PC-3 (cell line): Measurements from ENCODE around the gene BMPER. TPM values are rescaled to one million over a fixed set of nuclear protein-coding genes. Genes with fewer than 3 reads are reported as not detected.
A peak's percentile ranks its signal among the peaks of the same experiment; 100 is the strongest.

Source experiments
- ATAC-seq: fragments of 200-7000 bp; cut with Tn5 transposase; 2 replicates; pipeline ENCODE4 v1.9.1; 2020; ENCODE audit warnings: mild to moderate bottlenecking, moderate library complexity
- BruUV-seq: library from RNA; stranded (reverse); fragments of 400-500 nt; replicated peaks from 2 replicates; lab custom pipeline; 2021; lab: Mats Ljungman, UMichigan
- CTCF ChIA-PET: fragments of 300-600 bp; sonication (Branson Sonifier 250); formaldehyde crosslinking; loops from one replicate; lab custom pipeline; 2022; ENCODE audit warnings: antibody characterized with exemption; lab: Charles Lee
- POLR2A ChIA-PET: fragments of 300-600 bp; sonication (Branson Sonifier 250); formaldehyde crosslinking; loops from one replicate; lab custom pipeline; 2022; ENCODE audit warnings: antibody characterized with exemption; ENCODE audit not compliant: unreplicated experiment; lab: Charles Lee
- DNase-seq: peaks from one replicate; pipeline ENCODE4 v3.0.0-alpha.2; 2015
- H2AFZ ChIP-seq: fragments of 300-600 bp; sonication (generic); 2 replicates; pipeline ENCODE4 v1.6.0; 2016; ENCODE audit warnings: antibody characterized with exemption, low read length
- H3F3A ChIP-seq: fragments of 300-600 bp; sonication (generic); one replicate; pipeline ENCODE4 v1.6.0; 2017; ENCODE audit warnings: antibody characterized with exemption, low read length, control low read depth, mild to moderate bottlenecking; ENCODE audit not compliant: unreplicated experiment
- H3K27ac ChIP-seq: fragments of 300-600 bp; sonication (generic); 2 replicates; pipeline ENCODE4 v1.5.1; 2016; ENCODE audit warnings: mild to moderate bottlenecking, low read length
- H3K27me3 ChIP-seq: fragments of 300-600 bp; sonication (generic); 2 replicates; pipeline ENCODE4 v1.6.1; 2016; ENCODE audit warnings: low read length, mixed read lengths
- H3K36me3 ChIP-seq: fragments of 300-600 bp; sonication (generic); 2 replicates; pipeline ENCODE4 v1.6.1; 2016; ENCODE audit warnings: low read depth, mixed run types, low read length, mixed read lengths
- H3K4me1 ChIP-seq: fragments of 300-600 bp; sonication (generic); 2 replicates; pipeline ENCODE4 v1.5.1; 2016; ENCODE audit warnings: low read length; ENCODE audit not compliant: insufficient read depth
- H3K4me2 ChIP-seq: fragments of 300-600 bp; sonication (generic); 2 replicates; pipeline ENCODE4 v1.6.0; 2016; ENCODE audit warnings: low read length
- H3K4me3 ChIP-seq: fragments of 300-600 bp; sonication (generic); 2 replicates; pipeline ENCODE4 v1.5.1; 2016; ENCODE audit warnings: mild to moderate bottlenecking, low read length, mixed read lengths
- H3K79me2 ChIP-seq: fragments of 300-600 bp; sonication (generic); 2 replicates; pipeline ENCODE4 v1.6.1; 2017; ENCODE audit warnings: low read length, mixed read lengths
- H3K9ac ChIP-seq: fragments of 300-600 bp; sonication (generic); 2 replicates; pipeline ENCODE4 v1.6.0; 2016; ENCODE audit warnings: mild to moderate bottlenecking, low read length
- H3K9me2 ChIP-seq: fragments of 300-600 bp; sonication (generic); replicated peaks from 2 replicates; pipeline ENCODE4 v1.6.1; 2016; ENCODE audit warnings: mixed run types, low read length, mixed read lengths
- H3K9me3 ChIP-seq: fragments of 300-600 bp; sonication (generic); 2 replicates; pipeline ENCODE4 v1.6.1; 2016; ENCODE audit warnings: low read length, mixed read lengths
- H4K20me1 ChIP-seq: fragments of 300-600 bp; sonication (generic); 2 replicates; pipeline ENCODE4 v1.6.1; 2016; ENCODE audit warnings: low read length, mixed read lengths
- CTCF ChIP-seq: fragments of 300-600 bp; sonication (generic); conservative IDR thresholded peaks from 2 replicates; pipeline ENCODE4 v1.5.1; 2017; ENCODE audit warnings: antibody characterized with exemption, low read depth, mild to moderate bottlenecking, low read length
- EZH2 ChIP-seq: fragments of 300-600 bp; sonication (generic); IDR thresholded peaks from one replicate; pipeline ENCODE4 v1.6.1; 2017; ENCODE audit warnings: antibody characterized with exemption, mild to moderate bottlenecking, low read length; ENCODE audit not compliant: unreplicated experiment
- EZH2phosphoT487 ChIP-seq: fragments of 300-600 bp; sonication (generic); IDR thresholded peaks from 2 replicates; pipeline ENCODE4 v1.6.1; 2018; ENCODE audit warnings: mild to moderate bottlenecking, antibody characterized with exemption, low read length, borderline replicate concordance
- intact Hi-C: fragments of 100-400 bp; cut with micrococcal nuclease; formaldehyde crosslinking; loops from 2 replicates; pipeline ENCODE4 v1.9.0; 2023
- total RNA-seq: library from RNA; depleted of rRNA; stranded (reverse); fragments of >200 nt; gene quantifications from 2 replicates; pipeline ENCODE4 v1.2.3, GENCODE V29; 2014

BMPER gene
- total RNA-seq, 1 experiment from 2014 or later = 0.11 TPM

DNA sequence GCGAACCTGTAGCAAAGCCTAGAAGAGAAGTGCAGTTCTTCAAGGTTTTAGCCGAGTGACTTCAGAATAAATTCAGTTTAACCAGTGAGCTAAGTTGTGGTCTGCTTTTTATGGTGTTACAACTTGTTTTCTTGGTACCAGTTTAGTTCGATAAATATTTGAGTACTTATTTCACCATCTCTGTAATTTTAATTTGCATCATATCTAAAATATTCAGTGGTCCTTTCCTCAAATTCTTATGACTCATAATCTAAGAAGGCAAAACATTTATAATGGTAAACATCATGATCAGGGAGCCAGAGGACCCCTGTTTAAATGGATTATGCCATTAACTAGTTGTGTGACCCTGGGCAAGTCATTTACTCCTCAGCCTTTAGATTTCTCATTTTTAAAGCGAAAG lies 4.1 kb upstream of the BMPER start:
- BruUV-seq = no TSS peak
- no peak overlapping the region for H3K9ac ChIP-seq
- ATAC-seq (no peak), DNase-seq (peak; percentile 37)
- CTCF ChIA-PET = no interaction called here
- H3K27ac ChIP-seq = no peak overlapping the region
- peak overlapping the region; percentile 22; the same call in 1 of the 2 replicates for H3K4me2 ChIP-seq
- H3F3A ChIP-seq = no peaks in the 10 kb centered on the region
- intact Hi-C loops = loop anchor here (10.0 kb wide), 2 partner anchors 566 to 656 kb away; no protein-coding TSS in a partner anchor
- H3K36me3 ChIP-seq = no peaks in the 10 kb centered on the region
- no peak overlapping the region for H2AFZ ChIP-seq
- no peaks in the 10 kb centered on the region for H3K9me2 ChIP-seq
- H4K20me1 ChIP-seq = no peaks in the 10 kb centered on the region
- H3K9me3 ChIP-seq = no peaks in the 10 kb centered on the region
- no peaks in the 10 kb centered on the region for H3K79me2 ChIP-seq
- peaks cover 22% of the 10 kb centered on the region for H3K27me3 ChIP-seq
- H3K4me1 ChIP-seq = peaks cover 15% of the 10 kb centered on the region; the same call in 1 of the 2 replicates
- POLR2A ChIA-PET = no interaction called here
- H3K4me3 ChIP-seq = no peak overlapping the region
- no peak for TF ChIP-seq CTCF
- TF ChIP-seq EZH2 = no peak
- no peak for TF ChIP-seq EZH2phosphoT487

- BruUV-seq = no TSS peak
- DNase-seq (no peak), ATAC-seq (no peak)
- no peak overlapping the region for H2AFZ ChIP-seq
- no peaks in the 10 kb centered on the region for H3K36me3 ChIP-seq
- no peaks in the 10 kb centered on the region for H4K20me1 ChIP-seq
- no peaks in the 10 kb centered on the region for H3K79me2 ChIP-seq
- no peaks in the 10 kb centered on the region for H3K9me2 ChIP-seq
- H3K4me2 ChIP-seq = no peak overlapping the region
- peaks cover 15% of the 10 kb centered on the region; the same call in 1 of the 2 replicates for H3K4me1 ChIP-seq
- intact Hi-C loops = loop anchor here (10.0 kb wide), 2 partner anchors 567 to 657 kb away; no protein-coding TSS in a partner anchor
- H3K9me3 ChIP-seq = no peaks in the 10 kb centered on the region
- CTCF ChIA-PET = no interaction called here
- H3K27ac ChIP-seq = no peak overlapping the region
- no peaks in the 10 kb centered on the region for H3F3A ChIP-seq
- no peak overlapping the region for H3K9ac ChIP-seq
- H3K4me3 ChIP-seq = no peak overlapping the region
- H3K27me3 ChIP-seq = peaks cover 29% of the 10 kb centered on the region
- TF ChIP-seq EZH2phosphoT487 (no peak), CTCF (no peak), EZH2 (no peak)
- POLR2A ChIA-PET = interaction anchor here (0.6 kb wide), 1 partner anchor 440 kb away, joined by 6 read pairs; no protein-coding TSS in a partner anchor
These were observed 3.5 kb upstream of the BMPER start for GRCh38 chr7:33901847-33902246.

- Histone ChIP-seq H2AFZ (no peak overlapping the region), H3K27me3 (peaks cover 38% of the 10 kb centered on the region), H3K9me2 (no peaks in the 10 kb centered on the region), H3K4me2 (no peak overlapping the region), H3K4me1 (peaks cover 15% of the 10 kb centered on the region; the same call in 1 of the 2 replicates), H3K36me3 (no peaks in the 10 kb centered on the region), H3F3A (no peaks in the 10 kb centered on the region), H3K79me2 (no peaks in the 10 kb centered on the region), H3K4me3 (no peak overlapping the region), H3K27ac (no peak overlapping the region), H4K20me1 (no peaks in the 10 kb centered on the region), H3K9me3 (no peaks in the 10 kb centered on the region), H3K9ac (no peak overlapping the region)
- ChIA-PET CTCF (no interaction called here), POLR2A (no interaction called here)
- TF ChIP-seq EZH2 (no peak), CTCF (no peak), EZH2phosphoT487 (no peak)
- ATAC-seq = no peak
- BruUV-seq = no TSS peak
- no peak for DNase-seq
- intact Hi-C loops = loop anchor here (10.0 kb wide), 2 partner anchors 568 to 658 kb away; no protein-coding TSS in a partner anchor
These were observed 2.6 kb upstream of the BMPER start for GRCh38 chr7:33902746-33903145.
